Hepatocyte (in vitro differentiated cells): ENCODE measurements around the gene GPR37L1.

Experiments used
- EZH2 ChIP-seq: fragments of 200-600 bp; sonication (generic); IDR thresholded peaks from 2 replicates; pipeline ENCODE4 v1.6.1; 2016; ENCODE audit warnings: antibody characterized with exemption, mild to moderate bottlenecking, borderline replicate concordance
- EZH2phosphoT487 ChIP-seq: fragments of 200-600 bp; sonication (generic); IDR thresholded peaks from one replicate; pipeline ENCODE4 v1.6.1; 2018; ENCODE audit warnings: antibody characterized with exemption, mild to moderate bottlenecking, low read depth, moderate library complexity; ENCODE audit not compliant: unreplicated experiment, severe bottlenecking
- TF ChIP-seq, protein P1 (sequence below): fragments of 200-600 bp; sonication (generic); IDR thresholded peaks from 2 replicates; pipeline ENCODE4 v1.5.1; 2016; ENCODE audit warnings: antibody characterized with exemption, mild to moderate bottlenecking; ENCODE audit not compliant: poor library complexity

DNA sequence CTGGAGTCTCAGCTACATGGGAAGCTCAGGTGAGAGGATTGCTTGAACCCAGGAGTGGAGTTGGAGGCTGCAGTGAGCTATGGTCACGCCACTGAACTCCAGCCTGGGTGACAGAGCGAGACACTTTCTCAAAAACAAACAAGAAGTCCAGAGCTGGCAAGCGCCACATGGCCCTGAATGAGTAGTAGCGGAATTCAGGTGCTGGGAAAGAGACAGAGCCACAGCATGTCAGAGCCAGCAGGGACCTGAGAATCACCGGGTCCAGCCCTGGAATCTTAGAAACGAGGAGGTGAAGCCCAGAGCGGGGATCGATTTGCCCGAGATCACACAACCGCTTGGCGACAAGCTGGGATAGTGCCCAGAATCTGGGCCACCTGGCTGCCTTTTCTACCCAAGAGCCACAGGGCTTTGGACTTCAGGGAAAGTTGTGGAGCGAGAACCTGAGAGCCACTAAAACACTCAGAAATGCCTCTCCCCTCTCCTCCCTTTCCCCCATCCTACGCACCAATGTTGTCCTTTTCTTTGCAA is 12.0 kb downstream of the GPR37L1 start:
- TF ChIP-seq, protein P1, sequence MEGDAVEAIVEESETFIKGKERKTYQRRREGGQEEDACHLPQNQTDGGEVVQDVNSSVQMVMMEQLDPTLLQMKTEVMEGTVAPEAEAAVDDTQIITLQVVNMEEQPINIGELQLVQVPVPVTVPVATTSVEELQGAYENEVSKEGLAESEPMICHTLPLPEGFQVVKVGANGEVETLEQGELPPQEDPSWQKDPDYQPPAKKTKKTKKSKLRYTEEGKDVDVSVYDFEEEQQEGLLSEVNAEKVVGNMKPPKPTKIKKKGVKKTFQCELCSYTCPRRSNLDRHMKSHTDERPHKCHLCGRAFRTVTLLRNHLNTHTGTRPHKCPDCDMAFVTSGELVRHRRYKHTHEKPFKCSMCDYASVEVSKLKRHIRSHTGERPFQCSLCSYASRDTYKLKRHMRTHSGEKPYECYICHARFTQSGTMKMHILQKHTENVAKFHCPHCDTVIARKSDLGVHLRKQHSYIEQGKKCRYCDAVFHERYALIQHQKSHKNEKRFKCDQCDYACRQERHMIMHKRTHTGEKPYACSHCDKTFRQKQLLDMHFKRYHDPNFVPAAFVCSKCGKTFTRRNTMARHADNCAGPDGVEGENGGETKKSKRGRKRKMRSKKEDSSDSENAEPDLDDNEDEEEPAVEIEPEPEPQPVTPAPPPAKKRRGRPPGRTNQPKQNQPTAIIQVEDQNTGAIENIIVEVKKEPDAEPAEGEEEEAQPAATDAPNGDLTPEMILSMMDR: no peak
- TF ChIP-seq EZH2phosphoT487 (no peak), EZH2 (no peak)
